ENCODE measurements around the gene KANSL1L.
"Not testable (repeated sequence)": the region's sequence is repeated elsewhere in the genome, so short reads cannot be mapped to it uniquely, and the experiment has no call there.

GRCh38 chr2:210181033-210181605 is 9.9 kb upstream of the KANSL1L start:
- not testable (repeated sequence) for TF ChIP-seq CTCF, POLR2A (IDR thresholded peaks at IDR 0.05)

All from heart left ventricle (tissue), 13 donors.